ENCODE measurements around the gene PSMD6.
A peak's percentile ranks its signal among the peaks of the same experiment; 100 is the strongest.

Gene PSMD6

GRCh38 chr3:64029287-64029686, 6.0 kb upstream of the PSMD6 start:
- Histone ChIP-seq H3K9me3 (no peaks in the 10 kb centered on the region), H3K4me3 (ENCODE audit: low read depth in 1 of 2, low read length in 1 of 2) (no peak overlapping the region), H3K27ac (no peak overlapping the region), H3K27me3 (peaks cover 30% of the 10 kb centered on the region), H3K4me1 (ENCODE audit: control insufficient read depth in 1 of 2, insufficient read depth in 1 of 2, low read depth in 1 of 2, low read length in 1 of 2) (peaks cover 11 to 18% of the 10 kb centered on the region in 2 experiments), H3K36me3 (no peaks in the 10 kb centered on the region)
- TF ChIP-seq, protein P1, sequence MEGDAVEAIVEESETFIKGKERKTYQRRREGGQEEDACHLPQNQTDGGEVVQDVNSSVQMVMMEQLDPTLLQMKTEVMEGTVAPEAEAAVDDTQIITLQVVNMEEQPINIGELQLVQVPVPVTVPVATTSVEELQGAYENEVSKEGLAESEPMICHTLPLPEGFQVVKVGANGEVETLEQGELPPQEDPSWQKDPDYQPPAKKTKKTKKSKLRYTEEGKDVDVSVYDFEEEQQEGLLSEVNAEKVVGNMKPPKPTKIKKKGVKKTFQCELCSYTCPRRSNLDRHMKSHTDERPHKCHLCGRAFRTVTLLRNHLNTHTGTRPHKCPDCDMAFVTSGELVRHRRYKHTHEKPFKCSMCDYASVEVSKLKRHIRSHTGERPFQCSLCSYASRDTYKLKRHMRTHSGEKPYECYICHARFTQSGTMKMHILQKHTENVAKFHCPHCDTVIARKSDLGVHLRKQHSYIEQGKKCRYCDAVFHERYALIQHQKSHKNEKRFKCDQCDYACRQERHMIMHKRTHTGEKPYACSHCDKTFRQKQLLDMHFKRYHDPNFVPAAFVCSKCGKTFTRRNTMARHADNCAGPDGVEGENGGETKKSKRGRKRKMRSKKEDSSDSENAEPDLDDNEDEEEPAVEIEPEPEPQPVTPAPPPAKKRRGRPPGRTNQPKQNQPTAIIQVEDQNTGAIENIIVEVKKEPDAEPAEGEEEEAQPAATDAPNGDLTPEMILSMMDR (IDR thresholded peaks at IDR 0.05) = no peak

DNA sequence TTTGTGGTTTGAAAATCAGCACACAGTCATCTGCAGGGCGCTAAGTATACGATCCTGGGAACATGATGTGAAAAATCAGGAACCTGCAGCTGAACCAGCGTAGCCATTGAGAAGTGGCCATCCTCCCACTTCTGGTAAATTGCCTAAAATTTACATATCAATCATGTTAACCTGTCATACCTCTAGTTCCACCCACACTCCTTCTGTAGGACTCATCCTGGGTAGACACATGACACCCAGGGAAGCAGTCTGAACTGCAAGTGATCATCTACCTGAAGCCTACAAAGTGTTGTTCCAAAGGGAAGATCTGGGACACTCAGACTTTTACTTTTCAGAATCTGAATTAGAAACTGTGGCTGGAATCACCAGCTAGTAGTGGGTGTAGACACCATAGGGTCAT, 5.5 kb upstream of the PSMD6 start:
- no peaks in the 10 kb centered on the region for H3K9me3 ChIP-seq
- H3K27ac ChIP-seq = no peak overlapping the region
- peaks cover 30% of the 10 kb centered on the region for H3K27me3 ChIP-seq
- H3K4me3 ChIP-seq (ENCODE audit: low read depth in 1 of 2, low read length in 1 of 2) = no peak overlapping the region
- TF ChIP-seq, protein P1 (IDR thresholded peaks at IDR 0.05) = no peak
- H3K4me1 ChIP-seq (ENCODE audit: control insufficient read depth in 1 of 2, insufficient read depth in 1 of 2, low read depth in 1 of 2, low read length in 1 of 2) = peaks cover 11 to 19% of the 10 kb centered on the region in 2 experiments
- no peaks in the 10 kb centered on the region for H3K36me3 ChIP-seq

DNA sequence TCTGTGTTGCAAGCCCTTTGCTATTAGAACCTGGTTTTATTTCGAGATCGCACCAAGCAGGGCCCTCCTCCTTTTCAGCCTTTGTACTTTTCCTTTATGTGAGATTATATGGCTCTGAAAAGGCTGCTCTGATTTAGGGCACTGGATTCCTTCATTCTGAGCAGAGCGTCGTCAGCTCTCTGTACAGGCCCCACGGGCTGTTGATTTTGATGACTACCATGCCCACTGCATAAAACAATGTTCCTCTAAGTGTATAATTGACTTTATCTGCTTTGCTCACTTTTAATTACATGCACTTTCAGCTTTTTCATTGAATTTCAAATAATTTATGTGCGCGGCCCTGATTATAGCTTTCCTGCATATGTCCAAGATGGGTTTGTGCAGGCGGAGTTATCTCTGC, 4.4 kb upstream of the PSMD6 start:
- H3K4me1 ChIP-seq (ENCODE audit: control insufficient read depth in 1 of 2, insufficient read depth in 1 of 2, low read depth in 1 of 2, low read length in 1 of 2) = peaks cover 12 to 24% of the 10 kb centered on the region in 2 experiments
- no peaks in the 10 kb centered on the region for H3K36me3 ChIP-seq
- no peaks in the 10 kb centered on the region for H3K9me3 ChIP-seq
- no peak overlapping the region for H3K27ac ChIP-seq
- H3K4me3 ChIP-seq (ENCODE audit: low read depth in 1 of 2, low read length in 1 of 2) = no peak overlapping the region
- H3K27me3 ChIP-seq = peaks cover 30% of the 10 kb centered on the region
- TF ChIP-seq, protein P1 (IDR thresholded peaks at IDR 0.05) = no peak

DNA sequence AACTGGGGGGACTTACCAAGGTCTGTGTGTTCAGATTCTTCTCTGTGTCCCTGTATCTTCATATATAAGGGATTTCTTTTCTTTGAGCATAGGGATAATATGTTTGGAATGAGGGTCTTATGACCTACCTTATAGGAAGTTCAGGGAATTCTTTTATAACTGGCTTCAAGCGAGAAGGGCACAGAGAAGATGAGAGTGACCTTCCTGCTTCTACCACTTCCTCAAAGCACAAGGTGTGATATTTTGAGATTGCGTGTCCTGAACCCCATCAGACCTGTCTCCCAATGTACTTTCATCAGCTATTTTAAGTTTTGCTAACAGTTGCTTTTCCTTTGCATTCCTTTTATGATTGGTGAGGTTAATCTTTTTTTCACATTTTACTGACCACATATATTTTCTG, 3.1 kb upstream of the PSMD6 start:
- Histone ChIP-seq H3K4me1 (ENCODE audit: control insufficient read depth in 1 of 2, insufficient read depth in 1 of 2, low read depth in 1 of 2, low read length in 1 of 2) (peaks cover 25 to 37% of the 10 kb centered on the region in 2 experiments), H3K27ac (no peak overlapping the region), H3K4me3 (ENCODE audit: low read depth in 1 of 2, low read length in 1 of 2) (no peak overlapping the region), H3K9me3 (no peaks in the 10 kb centered on the region), H3K27me3 (peaks cover 30% of the 10 kb centered on the region), H3K36me3 (peaks cover 2% of the 10 kb centered on the region)
- TF ChIP-seq, protein P1 (IDR thresholded peaks at IDR 0.05) = no peak

- no peaks in the 10 kb centered on the region for H3K9me3 ChIP-seq
- H3K4me1 ChIP-seq (ENCODE audit: control insufficient read depth in 1 of 2, insufficient read depth in 1 of 2, low read depth in 1 of 2, low read length in 1 of 2) = peaks cover 15 to 25% of the 10 kb centered on the region in 2 experiments
- peak overlapping the region; percentile 64 to 86 for H3K4me3 ChIP-seq (ENCODE audit: low read depth in 1 of 2, low read length in 1 of 2)
- peaks cover 22% of the 10 kb centered on the region for H3K27me3 ChIP-seq
- peaks cover 25% of the 10 kb centered on the region for H3K36me3 ChIP-seq
- TF ChIP-seq, protein P1 (IDR thresholded peaks at IDR 0.05) = no peak
- no peak overlapping the region for H3K27ac ChIP-seq
These were observed 548 bp upstream of the PSMD6 start for GRCh38 chr3:64023861-64024223.
